ENCODE measurements around the gene AKAP13. TPM values are rescaled to one million over a fixed set of nuclear protein-coding genes. Genes with fewer than 3 reads are reported as not detected.

The AKAP13 gene
- total and polyA plus RNA-seq, 2 donors (not counting 1 experiment from before 2014, with no cell fraction given) = 73.8 to 358 TPM

GRCh38 chr15:85759376-85759775 is 379.0 kb downstream of the AKAP13 start:
- ChIA-PET CTCF (no interaction called here), POLR2A (no interaction called here)
- H3K4me1 Mint-ChIP-seq = no peaks in the 10 kb centered on the region
- Histone ChIP-seq H3K9ac (ENCODE audit: low read length) (no peak overlapping the region), H3K4me1 (ENCODE audit: control insufficient read depth in 2 of 2, insufficient read depth in 2 of 2, low read length in 2 of 2) (no peaks in the 10 kb centered on the region), H2AFZ (ENCODE audit: insufficient read depth, low read depth, low read length, poor library complexity, severe bottlenecking) (no peak overlapping the region), H3K4me2 (replicated peaks; ENCODE audit: low read depth, low read length, poor library complexity, severe bottlenecking) (no peak overlapping the region), H3K4me3 (ENCODE audit: control extremely low read depth in 1 of 5, extremely low read depth in 1 of 5, insufficient read depth in 1 of 5, low read depth in 2 of 5, low read length in 4 of 5) (no peak overlapping the region), H3K36me3 (replicated peaks in 1 of 2; ENCODE audit: control extremely low read depth in 1 of 2, control insufficient read depth in 1 of 2, extremely low read depth in 1 of 2, insufficient read depth in 2 of 2, low read length in 1 of 2) (no peaks in the 10 kb centered on the region), H3K27ac (ENCODE audit: low read length in 2 of 2) (no peak overlapping the region), H3K27me3 (replicated peaks in 1 of 4; ENCODE audit: control extremely low read depth in 1 of 4, control insufficient read depth in 3 of 4, insufficient read depth in 4 of 4, low read length in 3 of 4) (no peaks in the 10 kb centered on the region), H3K79me2 (ENCODE audit: control insufficient read depth, insufficient read depth, low read length) (no peaks in the 10 kb centered on the region), H3K9me3 (ENCODE audit: control extremely low read depth in 1 of 3, control insufficient read depth in 2 of 3, insufficient read depth in 1 of 3, low read length in 2 of 3) (no peaks in the 10 kb centered on the region), H4K20me1 (ENCODE audit: control insufficient read depth, insufficient read depth, low read length, poor library complexity, severe bottlenecking) (no peaks in the 10 kb centered on the region)
- no peak for TF ChIP-seq CTCF (IDR thresholded peaks at IDR 0.05)
- TF ChIP-seq EZH2 (IDR thresholded peaks at IDR 0.05; ENCODE audit: borderline replicate concordance, insufficient read depth, low read depth, low read length, poor library complexity, severe bottlenecking) = no peak
- 95% methylated on average over 11 of the region's 13 CpGs for WGBS (ENCODE audit: insufficient coverage)
- no peak overlapping the region for H3K4me3 Mint-ChIP-seq
- no peak for ATAC-seq (ENCODE audit: low read depth)
- H3K27me3 Mint-ChIP-seq = no peaks in the 10 kb centered on the region
- no peak overlapping the region for H3K27ac Mint-ChIP-seq
- DNase-seq = no peak
- intact Hi-C loops (cut with micrococcal nuclease) = no loop called here
- H3K9me3 Mint-ChIP-seq (ENCODE audit: insufficient read depth) = no peaks in the 10 kb centered on the region

GRCh38 chr15:85760049-85760448 is 379.6 kb downstream of the AKAP13 start:
- Histone ChIP-seq H3K9me3 (ENCODE audit: control extremely low read depth in 1 of 3, control insufficient read depth in 2 of 3, insufficient read depth in 1 of 3, low read length in 2 of 3) (no peaks in the 10 kb centered on the region), H2AFZ (ENCODE audit: insufficient read depth, low read depth, low read length, poor library complexity, severe bottlenecking) (no peak overlapping the region), H3K4me1 (ENCODE audit: control insufficient read depth in 2 of 2, insufficient read depth in 2 of 2, low read length in 2 of 2) (no peaks in the 10 kb centered on the region), H3K27me3 (replicated peaks in 1 of 4; ENCODE audit: control extremely low read depth in 1 of 4, control insufficient read depth in 3 of 4, insufficient read depth in 4 of 4, low read length in 3 of 4) (no peaks in the 10 kb centered on the region), H4K20me1 (ENCODE audit: control insufficient read depth, insufficient read depth, low read length, poor library complexity, severe bottlenecking) (no peaks in the 10 kb centered on the region), H3K36me3 (replicated peaks in 1 of 2; ENCODE audit: control extremely low read depth in 1 of 2, control insufficient read depth in 1 of 2, extremely low read depth in 1 of 2, insufficient read depth in 2 of 2, low read length in 1 of 2) (no peaks in the 10 kb centered on the region), H3K9ac (ENCODE audit: low read length) (no peak overlapping the region), H3K4me3 (ENCODE audit: control extremely low read depth in 1 of 5, extremely low read depth in 1 of 5, insufficient read depth in 1 of 5, low read depth in 2 of 5, low read length in 4 of 5) (no peak overlapping the region), H3K79me2 (ENCODE audit: control insufficient read depth, insufficient read depth, low read length) (no peaks in the 10 kb centered on the region), H3K27ac (ENCODE audit: low read length in 2 of 2) (no peak overlapping the region), H3K4me2 (replicated peaks; ENCODE audit: low read depth, low read length, poor library complexity, severe bottlenecking) (no peak overlapping the region)
- TF ChIP-seq EZH2 (IDR thresholded peaks at IDR 0.05; ENCODE audit: borderline replicate concordance, insufficient read depth, low read depth, low read length, poor library complexity, severe bottlenecking) = no peak
- DNase-seq = no peak
- Mint-ChIP-seq H3K4me3 (no peak overlapping the region), H3K27me3 (no peaks in the 10 kb centered on the region), H3K4me1 (no peaks in the 10 kb centered on the region), H3K9me3 (ENCODE audit: insufficient read depth) (no peaks in the 10 kb centered on the region), H3K27ac (no peak overlapping the region)
- 95% methylated on average over 6 of the region's 6 CpGs for WGBS (ENCODE audit: insufficient coverage)
- intact Hi-C loops (cut with micrococcal nuclease) = no loop called here
- ATAC-seq (ENCODE audit: low read depth) = no peak
- ChIA-PET CTCF (no interaction called here), POLR2A (no interaction called here)

All from B cell (primary cell).